HG03521 (cell line): ENCODE data around the gene TNS1.

ENCODE experiments used
- ATAC-seq: cut with Tn5 transposase; IDR thresholded peaks from one replicate; pipeline ENCODE4 v1.9.1; 2021; ENCODE audit warnings: mild to moderate bottlenecking, moderate library complexity; ENCODE audit not compliant: unreplicated experiment

TNS1 gene

GRCh38 chr2:217919204-217919603 is 83.6 kb downstream of the TNS1 start:
- no peak for ATAC-seq

DNA sequence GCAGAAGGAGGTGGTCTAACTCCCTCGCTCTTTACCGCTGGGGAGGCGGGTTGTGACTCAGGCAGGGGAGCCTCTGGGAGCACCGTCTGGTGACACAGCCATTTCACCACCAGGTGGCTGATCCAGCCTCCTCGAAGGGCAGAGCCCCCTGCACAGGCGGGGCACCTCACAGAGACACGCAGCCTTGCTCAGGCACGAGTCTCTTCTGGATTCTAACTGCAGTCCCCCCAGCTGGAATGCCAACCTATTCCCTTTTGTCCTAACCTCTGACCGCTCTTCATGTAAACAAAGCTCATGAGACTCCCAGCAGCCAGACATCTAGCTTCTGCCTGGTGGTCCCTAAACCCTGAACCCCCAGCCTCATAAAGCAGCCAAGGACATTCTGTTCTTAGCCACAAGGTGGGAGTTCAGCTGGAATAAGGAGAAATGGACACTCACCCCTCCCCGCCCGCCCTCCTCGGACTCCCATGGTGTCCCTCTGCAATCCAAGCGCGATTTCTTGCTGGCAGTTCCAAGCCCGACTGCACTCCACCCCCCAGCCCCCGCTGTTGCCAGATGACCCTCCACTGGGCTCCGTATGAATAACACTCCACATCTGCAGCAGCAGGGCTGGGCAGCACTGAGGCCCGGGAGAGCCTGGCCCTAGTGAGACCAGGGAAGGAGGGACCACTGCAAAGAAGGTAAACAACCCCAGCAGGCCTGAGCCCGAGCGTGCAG is 84.3 kb downstream of the TNS1 start:
- no peak for ATAC-seq

DNA sequence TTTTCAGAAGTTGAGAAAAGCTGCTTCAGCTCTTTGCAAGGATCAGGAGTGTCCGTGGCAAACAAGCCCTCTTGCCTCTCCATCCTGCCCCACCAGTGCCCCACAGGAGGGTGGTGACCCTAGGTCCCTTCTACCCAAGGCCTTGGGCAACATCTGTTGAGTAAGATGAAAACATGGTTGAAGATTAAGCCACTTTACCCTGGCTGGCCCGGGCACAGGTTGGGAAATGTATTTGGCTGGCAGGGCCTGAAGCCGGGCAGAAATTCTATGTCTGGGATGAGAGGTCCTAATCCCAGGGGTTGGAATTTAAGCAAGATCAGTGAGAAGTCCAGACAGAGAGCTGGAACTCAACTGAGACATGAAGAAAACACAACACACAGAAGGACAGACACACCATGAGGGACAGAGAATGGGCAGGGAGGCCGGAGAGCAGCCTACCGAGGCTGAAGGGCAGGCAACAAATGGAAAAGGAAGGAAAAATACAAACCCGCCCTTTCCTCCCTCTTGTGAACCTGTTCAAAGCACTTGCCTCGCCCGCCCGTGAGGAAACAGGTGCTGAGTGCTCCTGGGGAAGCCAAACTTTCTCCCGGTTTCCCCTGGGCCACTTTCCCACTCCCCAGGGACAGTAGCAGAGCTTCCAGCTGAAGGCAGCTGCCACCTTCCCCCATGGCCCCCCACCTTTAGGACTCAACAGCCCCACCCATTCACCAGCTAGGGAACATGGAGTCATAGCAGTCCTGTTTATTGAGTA is 86.1 kb downstream of the TNS1 start:
- ATAC-seq: no peak

GRCh38 chr2:217915706-217916105 is 87.1 kb downstream of the TNS1 start:
- no peak for ATAC-seq

DNA sequence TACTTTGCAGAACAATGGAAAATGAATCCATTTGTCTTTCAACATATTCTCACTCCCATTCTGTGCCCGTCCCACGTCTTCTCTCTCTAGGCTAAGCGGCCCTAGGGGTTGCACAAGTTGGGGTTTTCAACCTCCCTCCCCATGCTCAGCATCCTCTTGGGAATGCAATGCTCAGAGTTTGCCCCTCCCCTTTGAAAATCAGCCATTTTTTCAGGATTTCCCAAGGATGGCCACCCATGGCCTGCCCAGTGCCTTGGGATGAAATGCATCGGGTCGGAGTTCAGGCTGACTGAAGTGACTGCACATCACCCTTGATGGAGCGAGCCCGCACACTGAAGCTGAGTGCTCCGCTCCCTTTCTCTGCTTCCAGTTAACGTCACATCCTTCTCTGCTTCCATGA is 87.9 kb downstream of the TNS1 start:
- ATAC-seq: no peak

- ATAC-seq: no peak
Measured at GRCh38 chr2:217914078-217914477, 88.7 kb downstream of the TNS1 start.

GRCh38 chr2:217913436-217913835 is 89.4 kb downstream of the TNS1 start:
- no peak for ATAC-seq

GRCh38 chr2:217912098-217913024 is 90.4 kb downstream of the TNS1 start:
- ATAC-seq: no peak

GRCh38 chr2:217911283-217912097 is 91.3 kb downstream of the TNS1 start:
- no peak for ATAC-seq

GRCh38 chr2:217910875-217911212 is 92.0 kb downstream of the TNS1 start:
- ATAC-seq: no peak

- ATAC-seq: no peak
Measured at GRCh38 chr2:217909156-217909820, 93.5 kb downstream of the TNS1 start.

- no peak for ATAC-seq
Measured at GRCh38 chr2:217908544-217908943, 94.3 kb downstream of the TNS1 start.

GRCh38 chr2:217907266-217907665 is 95.5 kb downstream of the TNS1 start:
- no peak for ATAC-seq

GRCh38 chr2:217906798-217907197 is 96.0 kb downstream of the TNS1 start:
- ATAC-seq: no peak

GRCh38 chr2:217905896-217906295 is 96.9 kb downstream of the TNS1 start:
- no peak for ATAC-seq

DNA sequence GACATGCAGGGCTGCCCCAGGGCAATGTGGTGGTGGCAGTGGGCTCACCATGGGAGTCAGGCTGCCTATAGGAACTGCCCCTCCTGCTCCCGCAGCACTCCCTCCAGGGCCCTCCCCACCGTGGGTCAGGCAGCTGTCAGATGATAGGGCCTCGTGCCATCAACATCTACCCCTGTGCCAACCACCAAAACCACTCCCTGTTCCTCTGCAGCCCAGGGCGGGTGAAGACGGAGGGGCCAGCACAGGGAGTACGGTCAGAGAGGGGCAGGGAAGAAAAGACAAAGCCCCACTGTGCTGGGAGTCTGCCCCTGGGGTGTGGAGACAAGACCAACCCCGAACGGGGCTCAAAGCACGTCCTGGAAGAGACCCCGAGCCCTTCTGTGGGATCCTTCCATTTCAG is 97.4 kb downstream of the TNS1 start:
- no peak for ATAC-seq

DNA sequence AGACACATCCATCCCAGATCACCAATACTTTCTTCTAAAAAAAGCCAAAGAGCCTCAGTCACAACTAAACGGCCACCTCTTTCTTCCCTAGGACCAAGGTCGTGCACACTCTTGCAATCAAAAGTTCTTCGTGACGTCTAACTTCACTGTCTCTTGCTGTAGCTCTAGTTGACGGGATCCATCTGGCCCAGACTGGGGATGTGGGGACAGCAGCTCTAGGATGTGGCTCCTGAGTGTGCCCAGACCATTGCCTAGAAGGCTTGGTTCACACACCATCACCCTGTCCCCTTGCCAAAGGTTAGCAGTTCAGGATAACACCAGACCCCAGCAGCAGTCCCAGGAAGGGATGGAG is 98.2 kb downstream of the TNS1 start:
- no peak for ATAC-seq

DNA sequence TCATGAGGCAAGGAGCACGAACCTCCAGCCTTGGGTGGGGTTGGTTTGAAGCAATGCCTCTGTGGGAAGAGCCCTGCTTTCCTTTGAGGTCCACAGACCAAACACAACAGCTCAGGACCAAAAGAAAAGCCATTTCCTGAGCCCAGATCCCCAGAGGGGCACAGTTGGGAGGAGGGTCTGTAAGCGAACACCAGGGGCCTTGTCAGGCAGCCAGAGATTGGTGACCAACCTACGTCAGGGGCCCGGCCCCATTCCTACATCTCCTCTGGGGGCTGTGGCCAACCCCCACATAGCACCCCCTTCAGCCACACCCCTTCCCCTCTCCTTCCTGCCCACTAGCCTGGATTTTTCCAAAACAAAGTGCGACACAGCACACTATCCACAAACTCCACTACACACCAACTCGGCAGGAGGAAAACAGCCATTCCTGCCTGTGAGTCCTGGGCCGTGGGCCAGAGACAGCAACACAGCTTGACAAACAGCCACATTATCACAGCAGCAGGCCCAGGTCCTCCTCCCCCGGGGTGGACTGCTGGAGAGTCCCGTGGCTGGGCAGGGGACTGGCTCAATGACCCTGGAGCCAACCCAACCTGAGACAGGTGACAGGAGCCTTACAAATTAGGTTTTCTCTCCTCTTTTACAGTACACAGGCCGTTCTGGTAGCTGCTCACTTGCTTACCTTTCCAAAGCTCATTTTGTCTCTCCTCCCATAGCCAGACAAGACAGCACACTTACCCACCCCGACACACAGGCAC is 98.8 kb downstream of the TNS1 start:
- no peak for ATAC-seq

- ATAC-seq: no peak
Measured at GRCh38 chr2:217903142-217903858, 99.5 kb downstream of the TNS1 start.
